HG02870 (cell line): ENCODE data around the gene VAV2.

Experiments
- ATAC-seq: cut with Tn5 transposase; IDR thresholded peaks from one replicate; pipeline ENCODE4 v1.9.1; 2021; ENCODE audit warnings: mild to moderate bottlenecking, moderate library complexity; ENCODE audit not compliant: unreplicated experiment

VAV2 gene

DNA sequence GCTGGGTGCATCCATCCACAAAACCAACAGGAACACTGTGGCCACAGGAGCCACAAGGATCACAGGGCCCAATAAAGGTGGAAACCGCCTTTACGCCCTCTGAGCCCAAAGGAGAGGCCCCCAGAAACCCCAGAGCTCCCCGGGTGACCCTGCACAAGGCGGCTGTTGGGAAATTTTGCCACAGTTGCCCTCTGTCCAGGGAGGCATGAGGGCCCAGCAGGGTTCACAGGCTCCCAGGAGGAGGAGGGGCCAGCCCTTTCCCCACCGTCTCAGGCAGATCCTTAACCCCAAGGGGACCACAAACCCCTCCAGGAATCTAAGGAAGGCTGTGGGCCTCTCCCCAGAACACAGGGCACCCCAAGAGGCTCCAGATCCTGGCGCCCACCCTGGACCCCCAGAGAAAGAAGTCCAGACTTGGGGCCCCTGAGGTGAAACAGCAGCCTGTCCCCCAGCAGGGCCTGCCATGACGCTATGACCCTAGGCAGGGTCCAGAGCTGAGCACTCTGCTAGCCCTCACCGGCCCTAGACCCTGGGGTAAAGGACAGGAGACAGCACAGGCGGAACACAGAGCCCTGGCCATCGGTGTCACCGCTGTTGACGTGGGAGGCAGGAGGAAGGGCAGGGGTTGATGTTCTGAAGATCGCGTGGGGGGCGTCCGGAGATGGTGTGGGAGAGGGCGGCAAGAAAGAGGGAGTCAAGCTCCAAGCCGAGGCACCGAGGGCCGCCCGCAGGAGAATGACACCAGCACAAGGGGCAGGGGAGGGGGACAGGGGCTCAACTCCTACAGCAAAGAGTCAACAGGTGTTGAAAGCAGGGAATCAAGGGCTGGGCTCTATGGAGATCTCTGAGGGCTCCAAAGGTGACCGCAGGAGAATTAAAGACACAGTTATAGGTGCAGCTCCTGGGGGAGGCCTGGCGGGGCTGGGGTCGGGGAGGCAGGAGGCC is 97.5 kb downstream of the VAV2 start:
- no peak for ATAC-seq

- ATAC-seq = no peak
Measured at GRCh38 chr9:133893191-133893994, 98.7 kb downstream of the VAV2 start.

- no peak for ATAC-seq
Measured at GRCh38 chr9:133892193-133892920, 99.8 kb downstream of the VAV2 start.

- ATAC-seq = no peak
Measured at GRCh38 chr9:133891741-133892140, 100.4 kb downstream of the VAV2 start.

- ATAC-seq = no peak
Measured at GRCh38 chr9:133890583-133890982, 101.5 kb downstream of the VAV2 start.

DNA sequence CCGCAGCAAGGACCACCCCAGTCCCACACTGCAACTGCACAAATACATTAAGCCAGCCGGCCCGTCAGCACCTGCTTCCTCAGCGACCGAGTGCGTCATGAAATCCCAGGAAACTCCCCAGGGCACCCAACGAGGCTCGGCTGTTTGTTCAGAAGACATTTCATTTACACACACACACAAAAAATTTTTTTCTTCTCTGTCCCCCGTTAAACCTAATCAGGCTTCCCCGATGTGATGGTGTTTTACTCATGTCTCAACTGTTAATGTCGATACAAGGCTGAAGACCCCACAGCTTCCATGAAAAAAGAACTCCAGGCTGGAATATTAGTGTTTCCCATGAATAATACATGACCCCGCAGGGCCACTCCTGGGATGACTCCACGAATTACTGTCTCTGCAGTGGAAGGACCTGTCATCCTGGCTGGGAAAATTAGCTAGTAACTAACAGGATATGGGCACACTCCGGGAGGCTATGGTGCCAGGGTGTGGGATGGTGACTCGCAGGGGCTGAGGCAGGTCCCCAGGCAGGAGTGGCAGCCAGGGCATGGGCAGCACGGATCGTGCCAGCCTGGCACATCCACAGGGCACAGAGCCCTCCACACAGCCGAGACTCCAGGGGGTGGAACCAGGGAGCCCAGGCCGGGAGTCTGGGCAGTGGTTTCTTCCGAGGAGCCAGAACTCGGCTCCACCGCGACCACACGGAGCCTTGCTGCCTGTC is 102.4 kb downstream of the VAV2 start:
- no peak for ATAC-seq

GRCh38 chr9:133888809-133889491 is 103.2 kb downstream of the VAV2 start:
- ATAC-seq = no peak

DNA sequence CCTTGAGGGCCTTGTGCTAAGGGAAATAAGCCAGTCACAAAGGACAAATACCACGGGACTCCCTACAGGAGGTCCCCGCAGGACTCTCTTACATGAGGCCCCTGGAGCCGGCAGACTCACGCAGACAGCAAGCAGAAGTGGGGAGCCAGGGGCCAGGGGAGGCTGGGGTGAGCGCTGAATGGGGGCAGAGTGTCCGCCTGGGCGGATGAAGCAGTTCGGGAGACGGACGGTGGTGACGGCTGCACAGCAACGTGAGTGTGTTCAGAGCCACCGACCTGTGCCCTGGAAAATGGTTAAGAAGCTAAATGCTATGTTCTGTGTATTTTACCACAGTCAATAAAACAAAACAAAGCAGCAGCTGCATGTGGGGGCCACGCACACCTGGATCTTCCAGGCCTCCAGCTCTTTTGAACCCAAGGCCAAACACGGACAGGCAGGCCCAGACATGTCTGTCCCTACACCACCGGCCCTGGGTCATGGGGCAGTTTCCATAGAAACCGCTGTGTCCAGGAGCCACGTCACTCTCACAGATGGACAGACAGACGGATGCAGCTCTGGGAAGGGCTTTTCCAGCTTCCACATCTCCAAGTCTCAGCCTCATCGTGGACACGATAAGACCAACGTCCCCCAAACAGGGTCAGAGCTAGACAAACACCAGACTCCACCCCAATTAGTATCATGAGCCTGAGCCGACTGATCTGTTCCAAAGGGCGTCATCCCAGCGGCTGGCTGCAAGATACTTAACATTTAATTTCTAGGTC is 103.9 kb downstream of the VAV2 start:
- no peak for ATAC-seq

DNA sequence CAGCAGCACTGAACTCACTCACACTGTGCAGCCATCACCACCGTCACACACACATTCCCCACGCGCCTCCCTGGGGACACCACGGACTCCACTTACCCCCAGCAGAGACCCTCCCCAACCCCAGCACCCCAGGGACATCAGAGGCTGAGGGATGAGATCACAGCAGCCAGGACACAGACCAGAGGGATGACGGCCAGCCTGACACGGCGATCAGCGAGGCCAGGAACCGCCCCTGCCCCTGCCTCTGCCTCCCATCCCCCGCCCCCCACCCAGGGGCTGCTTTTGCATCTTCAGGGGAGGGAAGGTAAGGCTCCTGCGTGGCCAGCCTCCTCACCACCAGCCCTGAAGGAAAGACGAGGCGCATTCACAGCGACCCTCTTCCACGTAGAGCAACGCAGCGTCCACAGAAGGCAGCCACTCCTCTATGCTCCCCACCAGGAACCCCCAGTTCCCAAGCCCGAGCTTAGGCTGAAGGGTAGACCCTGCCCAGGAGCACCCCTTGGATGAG is 104.5 kb downstream of the VAV2 start:
- ATAC-seq = no peak

DNA sequence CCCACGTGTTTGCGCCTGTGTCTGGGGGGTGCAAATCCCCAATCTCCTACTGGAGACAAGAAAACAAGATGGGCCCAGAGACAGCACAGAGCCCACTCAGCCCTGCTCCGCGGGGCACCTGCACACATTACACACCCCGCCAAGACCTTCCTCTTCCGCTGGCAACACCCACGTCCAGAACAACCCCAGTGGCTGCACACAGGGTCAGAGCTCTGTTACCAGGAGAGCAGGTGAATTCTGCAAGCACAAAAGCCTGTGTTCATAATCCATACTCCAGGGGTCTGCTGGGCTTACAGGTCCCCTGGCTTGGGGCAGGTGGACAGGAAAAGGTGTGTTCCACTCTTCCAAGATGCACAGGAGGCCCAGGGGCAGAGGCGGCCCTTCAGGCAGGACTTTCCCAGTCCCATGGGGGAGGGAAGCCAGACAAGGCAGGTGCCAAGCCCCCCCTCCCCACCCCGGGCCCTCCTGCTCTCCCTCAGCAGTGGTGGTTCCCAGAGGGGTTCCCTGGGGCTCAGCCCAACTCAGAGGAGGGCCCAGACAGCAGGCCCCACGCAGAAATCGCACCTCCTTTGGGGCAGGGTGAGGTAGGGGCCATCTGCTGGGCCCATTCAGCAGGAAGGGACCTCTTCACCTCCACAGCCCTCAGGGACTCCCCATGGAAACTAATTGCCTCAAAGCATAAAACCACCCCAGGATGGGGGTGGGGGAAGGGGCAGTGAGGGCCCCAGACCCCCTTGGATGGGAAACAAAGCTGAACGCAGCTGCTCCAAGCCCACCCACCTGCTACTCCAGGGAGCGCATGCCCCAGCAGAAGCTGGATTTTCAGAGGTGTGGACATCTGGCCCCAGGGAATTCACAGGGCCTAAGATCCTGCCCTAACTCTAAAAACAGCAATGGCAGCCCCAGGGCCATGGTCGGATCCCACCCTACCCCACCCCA is 105.3 kb downstream of the VAV2 start:
- no peak for ATAC-seq

DNA sequence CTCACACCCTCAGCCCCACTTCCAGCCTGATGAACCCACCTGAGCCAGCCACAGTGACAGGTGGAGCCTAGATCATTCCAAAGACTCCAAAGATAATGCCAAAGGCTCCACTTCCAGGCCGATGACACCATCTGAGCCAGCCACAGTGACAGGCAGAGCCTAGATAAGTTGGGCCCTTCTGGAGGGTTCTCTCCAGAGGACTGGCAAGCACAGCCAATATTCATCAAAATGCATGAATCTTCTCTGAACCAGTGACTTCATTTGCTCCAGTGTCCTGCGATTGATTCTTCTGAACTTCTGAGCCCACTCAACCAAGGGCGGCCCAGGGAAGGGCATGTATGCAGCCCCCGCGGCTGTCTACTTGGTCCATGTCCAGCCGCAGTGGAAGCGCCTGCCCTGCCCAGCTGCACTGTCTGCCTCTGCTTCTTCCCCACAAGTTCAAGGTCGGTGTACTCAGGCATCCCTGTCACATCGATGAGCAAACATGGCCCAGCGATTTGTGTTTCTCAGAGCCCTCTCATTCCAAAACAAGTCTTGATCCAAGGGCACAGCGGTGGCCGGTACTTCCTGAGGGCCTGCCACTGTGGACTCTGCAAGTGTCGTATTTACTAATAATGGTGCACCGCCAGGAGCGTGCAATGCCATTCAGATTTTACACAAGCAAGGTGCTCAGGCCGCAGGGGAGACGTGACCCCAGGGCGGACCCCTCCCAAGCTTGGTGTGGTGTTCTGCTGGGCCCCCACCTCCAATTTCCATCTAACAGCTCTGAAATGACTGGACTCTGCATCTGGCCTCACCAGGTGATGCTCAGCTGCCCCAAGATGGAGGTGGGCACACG is 107.0 kb downstream of the VAV2 start:
- no peak for ATAC-seq

DNA sequence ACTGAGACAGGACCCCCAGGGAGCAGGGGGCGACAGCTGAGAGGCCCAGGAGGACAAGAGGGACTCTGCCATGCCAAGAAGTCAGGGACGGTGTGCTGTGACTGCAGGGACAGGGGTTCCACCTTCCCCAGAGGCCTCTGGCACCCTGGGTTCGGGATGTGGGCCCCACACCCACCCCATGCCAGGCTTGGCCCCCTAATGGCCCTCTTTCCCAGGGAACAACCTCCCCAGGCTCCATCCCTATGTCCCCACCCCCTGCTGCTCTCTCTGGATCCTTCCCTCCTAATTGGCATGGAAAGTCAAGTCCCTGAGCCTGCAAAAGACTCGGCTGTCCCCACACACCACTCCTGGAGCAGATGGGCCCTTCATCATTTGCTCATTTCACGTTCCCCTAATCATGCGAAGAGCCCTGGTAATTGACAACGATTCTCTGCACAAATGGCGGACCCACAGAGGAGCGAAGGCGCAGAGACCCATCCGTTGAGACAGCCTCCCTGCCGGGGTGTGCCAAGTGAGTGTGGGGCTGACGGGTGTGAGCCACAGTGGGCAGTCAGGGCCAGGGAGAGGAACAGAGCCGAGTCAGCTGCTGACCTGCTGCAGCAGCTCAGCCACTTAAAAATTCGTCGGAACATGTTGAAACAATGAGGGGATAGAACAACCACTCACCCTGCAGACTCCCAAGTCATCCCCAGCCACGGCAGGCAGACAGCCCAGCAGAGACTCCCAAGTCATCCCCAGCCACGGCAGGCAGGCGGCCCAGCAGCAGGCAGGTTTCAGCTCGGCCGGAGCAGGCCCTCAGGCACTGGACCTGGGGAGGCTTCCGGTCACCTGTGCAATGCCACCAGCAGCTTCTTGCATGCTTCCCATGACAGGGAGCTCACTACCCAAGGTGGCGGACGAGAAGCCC is 109.0 kb downstream of the VAV2 start:
- no peak for ATAC-seq

DNA sequence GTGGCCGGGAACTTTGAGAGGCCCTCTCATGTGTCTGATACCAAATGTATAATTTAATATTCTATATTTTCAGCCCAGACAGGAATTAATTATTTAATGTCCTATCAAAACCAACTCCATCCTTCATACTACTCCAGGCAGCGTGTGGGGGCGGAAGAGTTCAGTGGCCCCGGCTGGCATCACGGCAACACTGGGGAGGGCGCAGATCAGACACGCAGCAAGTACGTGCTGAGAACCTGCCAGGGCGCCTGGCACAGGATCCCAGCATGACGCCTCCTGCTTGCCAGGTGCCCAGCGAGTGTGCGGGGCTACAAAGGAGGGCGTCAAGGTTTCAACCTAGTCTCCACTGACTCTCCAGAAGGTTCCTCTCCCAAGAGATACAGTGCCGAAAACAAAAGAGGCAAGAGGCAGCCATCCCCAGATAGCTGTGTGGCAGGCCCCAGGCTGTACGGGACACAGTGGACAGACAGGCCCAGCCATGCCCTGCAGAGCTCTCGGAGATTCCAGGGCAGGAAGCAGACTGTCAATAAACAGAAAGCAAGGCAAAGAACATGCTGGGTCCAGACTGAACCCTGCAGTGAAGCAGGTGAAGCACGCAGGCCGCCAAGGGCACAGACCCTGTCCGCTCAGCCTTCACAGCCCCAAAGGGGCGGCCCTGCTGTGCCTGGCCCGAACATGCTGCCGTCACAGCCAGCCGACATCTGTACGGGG is 110.3 kb downstream of the VAV2 start:
- no peak for ATAC-seq

GRCh38 chr9:133880851-133881661 is 111.1 kb downstream of the VAV2 start:
- ATAC-seq = no peak

DNA sequence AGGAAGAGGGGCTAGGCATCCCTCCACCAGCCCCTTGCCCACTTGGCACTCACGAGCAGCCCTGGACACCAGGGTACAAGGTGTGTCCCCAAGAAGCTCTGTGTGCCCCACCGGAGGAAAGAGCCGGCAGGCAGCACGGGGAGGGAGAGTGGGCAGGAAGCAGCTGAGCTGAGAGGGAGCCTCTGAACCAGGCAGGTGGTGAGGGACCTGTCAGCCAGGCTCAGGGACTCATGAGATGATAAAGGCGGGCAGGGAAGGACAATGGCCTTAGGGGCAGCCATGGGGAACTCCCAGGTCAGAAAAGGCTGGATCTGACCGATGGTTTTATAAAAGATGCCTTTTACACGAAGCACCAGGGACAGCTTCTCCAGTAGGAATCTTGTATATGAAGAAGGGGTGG is 112.0 kb downstream of the VAV2 start:
- ATAC-seq = no peak
